HepG2 (cell line): Measurements from ENCODE around the gene GDPGP1. TPM values are rescaled to one million over a fixed set of nuclear protein-coding genes. Genes with fewer than 3 reads are reported as not detected.

Experiments
- BCLAF1 ChIP-seq: fragments of 450-650 bp; IDR thresholded peaks from 2 replicates; pipeline ENCODE4 v1.6.1; 2017; ENCODE audit warnings: mild to moderate bottlenecking
- CC2D1A ChIP-seq: sonication (generic); formaldehyde crosslinking; IDR thresholded peaks from 2 replicates; pipeline ENCODE4 v1.8.1; 2023; ENCODE audit warnings: mild to moderate bottlenecking, missing genetic modification reagents
- GATAD2A ChIP-seq: IDR thresholded peaks from 2 replicates; pipeline ENCODE4 v1.6.1; 2016
- MAF1 ChIP-seq: sonication (generic); formaldehyde crosslinking; IDR thresholded peaks from 2 replicates; pipeline ENCODE4 v1.5.0; 2020; ENCODE audit warnings: missing genetic modification reagents, borderline replicate concordance
- MAFG ChIP-seq: sonication (generic); formaldehyde crosslinking; IDR thresholded peaks from 2 replicates; pipeline ENCODE4 v1.5.1; 2020; ENCODE audit warnings: mild to moderate bottlenecking, missing genetic modification reagents
- MBD4 ChIP-seq: IDR thresholded peaks from 2 replicates; pipeline ENCODE4 v1.6.1; 2012; ENCODE audit warnings: low read length, inconsistent platforms, borderline replicate concordance
- MIER3 ChIP-seq: IDR thresholded peaks from 2 replicates; pipeline ENCODE4 v1.6.1; 2016; ENCODE audit warnings: missing compliant biosample characterization, borderline replicate concordance
- NFIC ChIP-seq: IDR thresholded peaks from 2 replicates; pipeline ENCODE4 v1.6.1; 2012; ENCODE audit warnings: mild to moderate bottlenecking, low read length, inconsistent platforms
- PHF20 ChIP-seq: sonication (generic); formaldehyde crosslinking; IDR thresholded peaks from 2 replicates; pipeline ENCODE4 v1.5.0; 2020; ENCODE audit warnings: mild to moderate bottlenecking, missing genetic modification reagents
- RNF219 ChIP-seq: sonication (generic); formaldehyde crosslinking; IDR thresholded peaks from 2 replicates; pipeline ENCODE4 v1.5.0; 2020; ENCODE audit warnings: mild to moderate bottlenecking, missing genetic modification reagents
- SCMH1 ChIP-seq: sonication (generic); formaldehyde crosslinking; IDR thresholded peaks from 2 replicates; pipeline ENCODE4 v1.9.0; 2021; ENCODE audit warnings: missing genetic modification reagents, mild to moderate bottlenecking, borderline replicate concordance
- TBX3 ChIP-seq: fragments of 450-650 bp; IDR thresholded peaks from 2 replicates; pipeline ENCODE4 v1.6.1; 2017; ENCODE audit warnings: antibody characterized with exemption, mild to moderate bottlenecking, inconsistent platforms, borderline replicate concordance
- THAP8 ChIP-seq: sonication (generic); formaldehyde crosslinking; IDR thresholded peaks from 2 replicates; pipeline ENCODE4 v1.5.1; 2020; ENCODE audit warnings: missing genetic modification reagents, mild to moderate bottlenecking, borderline replicate concordance
- ZKSCAN8 ChIP-seq: IDR thresholded peaks from 2 replicates; pipeline ENCODE4 v1.6.1; 2016; ENCODE audit warnings: borderline replicate concordance, missing genetic modification reagents, missing compliant biosample characterization
- ZNF224 ChIP-seq: sonication (generic); formaldehyde crosslinking; IDR thresholded peaks from 2 replicates; pipeline ENCODE4 v1.5.0; 2020; ENCODE audit warnings: mild to moderate bottlenecking, missing genetic modification reagents
- ZNF264 ChIP-seq: sonication (generic); formaldehyde crosslinking; IDR thresholded peaks from 2 replicates; pipeline ENCODE4 v1.4.0; 2020; ENCODE audit warnings: missing genetic modification reagents
- ZNF33A ChIP-seq: sonication (generic); formaldehyde crosslinking; IDR thresholded peaks from 2 replicates; pipeline ENCODE4 v1.5.1; 2020; ENCODE audit warnings: missing genetic modification reagents, mild to moderate bottlenecking, moderate library complexity, borderline replicate concordance
- ZNF543 ChIP-seq: sonication (generic); formaldehyde crosslinking; IDR thresholded peaks from 2 replicates; pipeline ENCODE4 v1.4.0; 2020; ENCODE audit warnings: mild to moderate bottlenecking, missing genetic modification reagents
- ZNF562 ChIP-seq: sonication (generic); formaldehyde crosslinking; IDR thresholded peaks from 2 replicates; pipeline ENCODE4 v1.8.0; 2022; ENCODE audit warnings: missing genetic modification reagents, borderline replicate concordance
- ZNF780A ChIP-seq: sonication (generic); formaldehyde crosslinking; IDR thresholded peaks from 2 replicates; pipeline ENCODE4 v1.8.0; 2022; ENCODE audit warnings: mild to moderate bottlenecking, missing genetic modification reagents, moderate library complexity
- ZNF782 ChIP-seq: sonication (generic); formaldehyde crosslinking; IDR thresholded peaks from 2 replicates; pipeline ENCODE4 v1.4.0; 2020; ENCODE audit warnings: missing genetic modification reagents, mild to moderate bottlenecking, borderline replicate concordance
- ZSCAN31 ChIP-seq: sonication (generic); formaldehyde crosslinking; IDR thresholded peaks from 2 replicates; pipeline ENCODE4 v1.5.0; 2020; ENCODE audit warnings: low read depth, mild to moderate bottlenecking, missing genetic modification reagents
- polyA plus RNA-seq, 8 experiments: library from polyadenylated mRNA; depleted of rRNA in 3 of 8; stranded (reverse) in 7 of 8; unstranded in 1 of 8; fragments of >200 nt; fragmentation: Illumina TruSeq in 4 of 8; extraction: Trizol in 4 of 8; gene quantifications; 2 replicates each; pipeline versions ENCODE4 v1.2.1 to v1.2.3, GENCODE V29; 2011 to 2016; ENCODE audit warnings: low read depth in 4 of 8, missing spikeins in 1 of 8, mixed read lengths in 1 of 8; ENCODE audit not compliant: insufficient read depth in 1 of 8
- total RNA-seq, 5 experiments: library from RNA; depleted of rRNA; stranded (reverse); fragments of >200 nt; fragmentation: Illumina TruSeq; extraction: Trizol; gene quantifications; 2 replicates each; pipeline ENCODE4 v1.2.3, GENCODE V29; 2016; ENCODE audit warnings: low read depth in 1 of 5

GDPGP1 gene
- total and polyA plus RNA-seq, 2 of the 13 experiments (the other 11 are each of a cell fraction or from before 2014, with no cell fraction given): 1.5 to 4.3 TPM

- TF ChIP-seq BCLAF1 (no peak), GATAD2A (CRISPR knock-in tag) (peak; percentile 35; the same call in 1 of the 2 replicates), ZNF264 (no peak), ZNF33A (no peak), ZNF780A (CRISPR knock-in tag) (no peak), CC2D1A (no peak), ZSCAN31 (CRISPR knock-in tag) (0 out of 2 replicates have a peak, but pooled peaks have one; percentile 6), MAF1 (CRISPR knock-in tag) (no peak), PHF20 (CRISPR knock-in tag) (no peak; the same call in 1 of the 2 replicates), THAP8 (CRISPR knock-in tag) (no peak), SCMH1 (CRISPR knock-in tag) (no peak), TBX3 (no peak), RNF219 (no peak), ZNF543 (CRISPR knock-in tag) (peak; percentile 49; the same call in 1 of the 2 replicates), ZNF224 (CRISPR knock-in tag) (0 out of 2 replicates have a peak, but pooled peaks have one; percentile 13), MBD4 (no peak), NFIC (no peak), ZKSCAN8 (CRISPR knock-in tag) (no peak), MAFG (CRISPR knock-in tag) (no peak), MIER3 (CRISPR knock-in tag) (no peak), ZNF782 (CRISPR knock-in tag) (no peak), ZNF562 (CRISPR knock-in tag) (no peak)
These were observed at the start of gene GDPGP1 (continued) for GRCh38 chr15:90234096-90234988.
